SK-N-SH (cell line): ENCODE results near the gene PPP3CA. TPM values are rescaled to one million over a fixed set of nuclear protein-coding genes. Genes with fewer than 3 reads are reported as not detected.

Experiments used
- CTCF ChIA-PET: fragments of 300-600, 350-600 bp; formaldehyde crosslinking; extraction: SDS; loops from one replicate; lab custom pipeline; 2021; lab: Yijun Ruan, JAX
- POLR2A ChIA-PET: fragments of 350-600 bp; sonication (Branson Sonifier 250); formaldehyde crosslinking; extraction: SDS; loops from one replicate; lab custom pipeline; 2020; ENCODE audit warnings: antibody characterized with exemption, inconsistent platforms; lab: Yijun Ruan, JAX
- DNase-seq: peaks from one replicate; pipeline ENCODE4 v3.0.0; 2012
- H2AFZ ChIP-seq: fragments of 200-600 bp; sonication (generic); 2 replicates; pipeline ENCODE4 v1.8.1; 2016; ENCODE audit warnings: antibody characterized with exemption, mild to moderate bottlenecking, low read depth
- H3F3A ChIP-seq: fragments of 200-600 bp; sonication (generic); replicated peaks from 2 replicates; pipeline ENCODE3; 2016; ENCODE audit warnings: antibody characterized with exemption, mild to moderate bottlenecking; ENCODE audit not compliant: insufficient read depth
- H3K27ac ChIP-seq, 2 experiments: fragments of 200-500 bp in 1 of 2; fragments of 200-600 bp in 1 of 2; sonication (Bioruptor generic) in 1 of 2; sonication (generic), shearing (Covaris generic) in 1 of 2; 2 replicates each; pipeline versions ENCODE4 v1.5.1 to v1.6.1; 2014 to 2016; ENCODE audit warnings: low read depth in 2 of 2, inconsistent platforms in 1 of 2, low read length in 1 of 2, mild to moderate bottlenecking in 1 of 2, mixed read lengths in 1 of 2
- H3K27me3 ChIP-seq: fragments of 200-600 bp; sonication (generic), shearing (Covaris generic); 2 replicates; pipeline ENCODE4 v1.6.1; 2016; ENCODE audit warnings: mixed run types; ENCODE audit not compliant: insufficient read depth
- H3K36me3 ChIP-seq, 2 experiments: fragments of 200-500 bp in 1 of 2; fragments of 200-600 bp in 1 of 2; sonication (Bioruptor generic) in 1 of 2; sonication (generic) in 1 of 2; replicated peaks in 1 of 2; 2 replicates each; pipeline versions ENCODE3 to v1.5.1; 2014 to 2016; ENCODE audit warnings: low read length in 1 of 2, mild to moderate bottlenecking in 1 of 2; ENCODE audit not compliant: insufficient read depth in 2 of 2, control insufficient read depth in 1 of 2
- H3K4me1 ChIP-seq, 2 experiments: fragments of 200-500 bp in 1 of 2; fragments of 200-600 bp in 1 of 2; sonication (Bioruptor generic) in 1 of 2; sonication (generic), shearing (Covaris generic) in 1 of 2; 2 replicates each; pipeline versions ENCODE4 v1.5.1 to v1.6.1; 2014 to 2016; ENCODE audit warnings: low read depth in 1 of 2, low read length in 1 of 2, mixed run types in 1 of 2; ENCODE audit not compliant: insufficient read depth in 2 of 2, control insufficient read depth in 1 of 2
- H3K4me2 ChIP-seq: fragments of 200-600 bp; sonication (generic), shearing (Covaris generic); 2 replicates; pipeline ENCODE4 v1.6.1; 2017; ENCODE audit warnings: mixed run types
- H3K4me3 ChIP-seq, 2 experiments: fragments of 200-500 bp in 1 of 2; fragments of 200-600 bp in 1 of 2; sonication (Bioruptor generic) in 1 of 2; sonication (generic), shearing (Covaris generic) in 1 of 2; 2 replicates each; pipeline versions ENCODE4 v1.5.1 to v1.8.1; 2014 to 2016; ENCODE audit warnings: low read depth in 2 of 2, inconsistent platforms in 1 of 2, low read length in 1 of 2, mild to moderate bottlenecking in 1 of 2, mixed read lengths in 1 of 2, moderate library complexity in 1 of 2
- H3K79me2 ChIP-seq: fragments of 200-600 bp; sonication (generic); 2 replicates; pipeline ENCODE4 v1.8.1; 2017; ENCODE audit warnings: mild to moderate bottlenecking; ENCODE audit not compliant: insufficient read depth
- H3K9ac ChIP-seq: fragments of 200-600 bp; sonication (generic); 2 replicates; pipeline ENCODE4 v1.6.1; 2017; ENCODE audit warnings: mixed run types
- H3K9me2 ChIP-seq: fragments of 200-600 bp; sonication (generic); 2 replicates; pipeline ENCODE4 v1.6.1; 2017; ENCODE audit warnings: mixed run types
- H3K9me3 ChIP-seq: fragments of 200-600 bp; sonication (generic); 2 replicates; pipeline ENCODE4 v1.6.1; 2017; ENCODE audit warnings: mixed run types, mild to moderate bottlenecking, moderate library complexity
- H4K20me1 ChIP-seq: fragments of 200-600 bp; sonication (generic); 2 replicates; pipeline ENCODE4 v1.6.1; 2017; ENCODE audit warnings: mild to moderate bottlenecking, mixed run types; ENCODE audit not compliant: insufficient read depth
- ELF1 ChIP-seq: IDR thresholded peaks from 2 replicates; pipeline ENCODE4 v1.4.0; 2012
- EZH2phosphoT487 ChIP-seq: fragments of 200-600 bp; sonication (generic); IDR thresholded peaks from 2 replicates; pipeline ENCODE4 v1.6.1; 2017; ENCODE audit warnings: low read depth, mixed run types, mild to moderate bottlenecking, antibody characterized with exemption, moderate library complexity, borderline replicate concordance
- FOXJ3 ChIP-seq: sonication (generic); formaldehyde crosslinking; IDR thresholded peaks from 2 replicates; pipeline ENCODE4 v1.5.1; 2020; ENCODE audit warnings: mild to moderate bottlenecking, missing genetic modification reagents
- FOXM1 ChIP-seq: IDR thresholded peaks from 2 replicates; pipeline ENCODE4 v1.4.0; 2012; ENCODE audit warnings: low read depth, mild to moderate bottlenecking
- GABPA ChIP-seq: IDR thresholded peaks from 2 replicates; pipeline ENCODE4 v1.4.0; 2012; ENCODE audit warnings: low read depth, mild to moderate bottlenecking
- MAX ChIP-seq: IDR thresholded peaks from 2 replicates; pipeline ENCODE4 v1.4.0; 2012; ENCODE audit warnings: low read depth
- MEF2A ChIP-seq: IDR thresholded peaks from 2 replicates; pipeline ENCODE4 v1.4.0; 2012; ENCODE audit warnings: low read depth, borderline replicate concordance
- NRF1 ChIP-seq: IDR thresholded peaks from 2 replicates; pipeline ENCODE4 v1.6.1; 2012; ENCODE audit warnings: low read depth, mild to moderate bottlenecking, low read length
- PBX3 ChIP-seq: IDR thresholded peaks from 2 replicates; pipeline ENCODE4; 2012
- RAD21 ChIP-seq: IDR thresholded peaks from 2 replicates; pipeline ENCODE4 v1.6.1; 2012; ENCODE audit warnings: mild to moderate bottlenecking, low read length
- RCOR1 ChIP-seq: fragments of 150-350 bp; IDR thresholded peaks from 2 replicates; pipeline ENCODE4 v1.6.1; 2017; ENCODE audit warnings: antibody characterized with exemption, low read length
- REST ChIP-seq: IDR thresholded peaks from 2 replicates; pipeline ENCODE4 v1.6.1; 2012; ENCODE audit warnings: mild to moderate bottlenecking, low read depth, low read length, moderate library complexity
- RFX5 ChIP-seq: IDR thresholded peaks from 2 replicates; pipeline ENCODE4 v1.6.1; 2012; ENCODE audit warnings: mild to moderate bottlenecking, improper control_type of control experiment, low read length
- RXRA ChIP-seq: IDR thresholded peaks from 2 replicates; pipeline ENCODE4 v1.4.0; 2012; ENCODE audit warnings: low read depth, mild to moderate bottlenecking, borderline replicate concordance
- SIN3A ChIP-seq: IDR thresholded peaks from 2 replicates; pipeline ENCODE4 v1.6.1; 2012; ENCODE audit warnings: low read depth, mild to moderate bottlenecking, low read length, moderate library complexity, borderline replicate concordance
- SMC3 ChIP-seq: IDR thresholded peaks from 2 replicates; pipeline ENCODE4 v1.6.1; 2012; ENCODE audit warnings: low read depth, low read length, improper control_type of control experiment
- TCF12 ChIP-seq: IDR thresholded peaks from 2 replicates; pipeline ENCODE4 v1.4.0; 2012
- YY1 ChIP-seq: IDR thresholded peaks from 2 replicates; pipeline ENCODE4 v1.4.0; 2012; ENCODE audit warnings: low read depth, mild to moderate bottlenecking
- WGBS: methylation state at CpG from one replicate; pipeline ENCODE4 v1.1.6; 2017; ENCODE audit warnings: low lambda C conversion rate; 5-methylcytosine and 5-hydroxymethylcytosine counted together
- polyA plus RNA-seq, 3 experiments: library from polyadenylated mRNA; depleted of rRNA; stranded (reverse); fragments of >200 nt; gene quantifications; 2 replicates each; pipeline ENCODE4 v1.2.3, GENCODE V29; 2012
- TF ChIP-seq, protein P1 (sequence below): fragments of 150-350 bp; IDR thresholded peaks from 2 replicates; pipeline ENCODE4 v1.6.1; 2017; ENCODE audit warnings: antibody characterized with exemption, low read length, low read depth, borderline replicate concordance

The PPP3CA gene
- polyA plus RNA-seq, 1 of the 3 experiments (the other 2 are of a cell fraction): 10.7 TPM

- TF ChIP-seq RXRA (peak; percentile 50), EZH2phosphoT487 (no peak), FOXM1 (no peak), SMC3 (no peak), TCF12 (peak; percentile 71), PBX3 (peak; percentile 69), GABPA (peak; percentile 12; the same call in 1 of the 2 replicates), YY1 (no peak), RAD21 (0 out of 2 replicates have a peak, but pooled peaks have one; percentile 5)
- TF ChIP-seq, protein P1, sequence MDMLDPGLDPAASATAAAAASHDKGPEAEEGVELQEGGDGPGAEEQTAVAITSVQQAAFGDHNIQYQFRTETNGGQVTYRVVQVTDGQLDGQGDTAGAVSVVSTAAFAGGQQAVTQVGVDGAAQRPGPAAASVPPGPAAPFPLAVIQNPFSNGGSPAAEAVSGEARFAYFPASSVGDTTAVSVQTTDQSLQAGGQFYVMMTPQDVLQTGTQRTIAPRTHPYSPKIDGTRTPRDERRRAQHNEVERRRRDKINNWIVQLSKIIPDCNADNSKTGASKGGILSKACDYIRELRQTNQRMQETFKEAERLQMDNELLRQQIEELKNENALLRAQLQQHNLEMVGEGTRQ: no peak
These were observed 155.8 kb downstream of the PPP3CA start (continued) for GRCh38 chr4:101191302-101192098.

GRCh38 chr4:101190751-101191150, 156.6 kb downstream of the PPP3CA start:
- H4K20me1 ChIP-seq: no peaks in the 10 kb centered on the region
- H2AFZ ChIP-seq: no peak overlapping the region
- ChIA-PET CTCF (no interaction called here), POLR2A (no interaction called here)
- no peak overlapping the region for H3K4me3 ChIP-seq
- H3K9ac ChIP-seq: no peak overlapping the region
- H3K4me2 ChIP-seq: no peak overlapping the region
- no peak for DNase-seq
- 94% methylated on average over 3 of the region's 3 CpGs for WGBS
- TF ChIP-seq RFX5 (no peak), GABPA (no peak), ELF1 (no peak), YY1 (no peak), SMC3 (no peak), MEF2A (no peak), FOXJ3 (CRISPR knock-in tag) (no peak), MAX (no peak), REST (no peak), NRF1 (no peak), RCOR1 (no peak), SIN3A (no peak)
- TF ChIP-seq, protein P1: no peak
- peaks cover 18% of the 10 kb centered on the region for H3K79me2 ChIP-seq
- peak overlapping the region; percentile 73; a peak in 3 of 4 replicates for H3K27ac ChIP-seq
- peaks cover 14 to 15% of the 10 kb centered on the region in 2 experiments; a peak in 3 of 4 replicates for H3K4me1 ChIP-seq
- H3K9me3 ChIP-seq: no peaks in the 10 kb centered on the region
- no peaks in the 10 kb centered on the region for H3K27me3 ChIP-seq
- H3F3A ChIP-seq: peaks cover 3% of the 10 kb centered on the region
- H3K36me3 ChIP-seq: peaks cover 2 to 27% of the 10 kb centered on the region in 2 experiments
- no peaks in the 10 kb centered on the region for H3K9me2 ChIP-seq
